WTC11 (cell line): Measurements from ENCODE around the gene SEC16B. TPM values are rescaled to one million over a fixed set of nuclear protein-coding genes. Genes with fewer than 3 reads are reported as not detected.

Experiments
- ATAC-seq: fragments of 200-7000 bp; cut with Tn5 transposase; 2 replicates; pipeline ENCODE4 v1.10.0; 2021; ENCODE audit warnings: mild to moderate bottlenecking, moderate library complexity
- CTCF ChIA-PET: fragments of 300-600 bp; sonication (Branson Sonifier 250); formaldehyde crosslinking; loops from one replicate; lab custom pipeline; 2021; ENCODE audit warnings: antibody characterized with exemption; lab: Charles Lee
- POLR2A ChIA-PET: fragments of 350-600 bp; sonication (Branson Sonifier 250); formaldehyde crosslinking; loops from one replicate; lab custom pipeline; 2021; ENCODE audit warnings: antibody characterized with exemption; lab: Charles Lee
- DNase-seq: peaks from one replicate; pipeline ENCODE4 v3.0.0; 2021; ENCODE audit warnings: low spot score
- H3K27ac Mint-ChIP-seq: 2 replicates; pipeline ENCODE4 v1.8.0; 2021; ENCODE audit warnings: mixed read lengths
- H3K27me3 Mint-ChIP-seq: 2 replicates; pipeline ENCODE4 v1.8.0; 2021; ENCODE audit warnings: low read depth, mild to moderate bottlenecking, moderate library complexity, mixed read lengths
- H3K36me3 Mint-ChIP-seq: 2 replicates; pipeline ENCODE4 v1.8.0; 2021; ENCODE audit warnings: mixed read lengths
- H3K4me1 Mint-ChIP-seq: 2 replicates; pipeline ENCODE4 v1.8.0; 2022; ENCODE audit warnings: mixed read lengths
- H3K4me3 Mint-ChIP-seq: 2 replicates; pipeline ENCODE4 v1.8.0; 2021; ENCODE audit warnings: mild to moderate bottlenecking, moderate library complexity, mixed read lengths
- H3K9me3 Mint-ChIP-seq: 2 replicates; pipeline ENCODE4 v1.8.0; 2021; ENCODE audit warnings: mixed read lengths
- ATF1 ChIP-seq: sonication (generic); formaldehyde crosslinking; IDR thresholded peaks from 2 replicates; pipeline ENCODE4 v1.8.1; 2023; ENCODE audit warnings: mild to moderate bottlenecking, moderate library complexity, missing genetic modification reagents
- CREM ChIP-seq: sonication (generic); formaldehyde crosslinking; IDR thresholded peaks from 2 replicates; pipeline ENCODE4 v1.8.1; 2022; ENCODE audit warnings: mild to moderate bottlenecking, missing genetic modification reagents, moderate library complexity
- CTCF ChIP-seq: fragments of 200-600 bp; IDR thresholded peaks from 2 replicates; pipeline ENCODE4 v1.8.0; 2022; ENCODE audit warnings: antibody characterized with exemption
- E2F5 ChIP-seq: sonication (generic); formaldehyde crosslinking; IDR thresholded peaks from 2 replicates; pipeline ENCODE4 v1.8.1; 2022; ENCODE audit warnings: mild to moderate bottlenecking, moderate library complexity, missing genetic modification reagents
- FOXJ3 ChIP-seq: sonication (generic); formaldehyde crosslinking; IDR thresholded peaks from 2 replicates; pipeline ENCODE4 v1.9.0; 2021; ENCODE audit warnings: missing genetic modification reagents, mild to moderate bottlenecking, borderline replicate concordance
- GRHL2 ChIP-seq: fragments of 250-450 bp; sonication (Bioruptor Pico); IDR thresholded peaks from 2 replicates; pipeline ENCODE4 v1.8.0; 2022; ENCODE audit warnings: mild to moderate bottlenecking, moderate library complexity; ENCODE audit not compliant: insufficient replicate concordance, severe bottlenecking
- IRF2 ChIP-seq: sonication (generic); formaldehyde crosslinking; IDR thresholded peaks from 2 replicates; pipeline ENCODE4 v1.8.0; 2022; ENCODE audit warnings: low read depth, missing genetic modification reagents, borderline replicate concordance
- NFE2L1 ChIP-seq: sonication (generic); formaldehyde crosslinking; IDR thresholded peaks from 2 replicates; pipeline ENCODE4 v1.8.1; 2023; ENCODE audit warnings: missing genetic modification reagents
- NFYB ChIP-seq: sonication (generic); formaldehyde crosslinking; conservative IDR thresholded peaks from 2 replicates; pipeline ENCODE4 v1.8.0; 2022; ENCODE audit warnings: low read depth, missing genetic modification reagents
- SMAD3 ChIP-seq: sonication (generic); formaldehyde crosslinking; IDR thresholded peaks from 2 replicates; pipeline ENCODE4 v1.8.0; 2022; ENCODE audit warnings: missing genetic modification reagents, mild to moderate bottlenecking, borderline replicate concordance
- SMAD4 ChIP-seq: sonication (generic); formaldehyde crosslinking; IDR thresholded peaks from 2 replicates; pipeline ENCODE4 v1.8.0; 2022; ENCODE audit warnings: mild to moderate bottlenecking, missing genetic modification reagents
- SP1 ChIP-seq: sonication (generic); formaldehyde crosslinking; conservative IDR thresholded peaks from 2 replicates; pipeline ENCODE4 v1.8.1; 2022; ENCODE audit warnings: missing genetic modification reagents
- STAT6 ChIP-seq: sonication (generic); formaldehyde crosslinking; conservative IDR thresholded peaks from 2 replicates; pipeline ENCODE4 v1.8.1; 2023; ENCODE audit warnings: mild to moderate bottlenecking, low read depth, missing genetic modification reagents, moderate library complexity
- ZNF121 ChIP-seq: sonication (generic); formaldehyde crosslinking; IDR thresholded peaks from 2 replicates; pipeline ENCODE4 v1.8.0; 2023; ENCODE audit warnings: missing genetic modification reagents
- ZNF317 ChIP-seq: sonication (generic); formaldehyde crosslinking; IDR thresholded peaks from 2 replicates; pipeline ENCODE4 v1.8.1; 2023; ENCODE audit warnings: low read depth, mild to moderate bottlenecking, moderate library complexity, missing genetic modification reagents, borderline replicate concordance
- ZNF416 ChIP-seq: fragments of 250-450 bp; sonication (Bioruptor Pico); IDR thresholded peaks from 2 replicates; pipeline ENCODE4 v1.9.0; 2021; ENCODE audit warnings: mild to moderate bottlenecking, inconsistent platforms
- ZNF423 ChIP-seq: fragments of 250-450 bp; sonication (Bioruptor Pico); IDR thresholded peaks from 2 replicates; pipeline ENCODE4 v2.1.2; 2022; ENCODE audit warnings: mild to moderate bottlenecking, moderate library complexity
- ZNF671 ChIP-seq: fragments of 250-450 bp; sonication (Bioruptor Pico); IDR thresholded peaks from 2 replicates; pipeline ENCODE4 v1.8.0; 2021; ENCODE audit warnings: mild to moderate bottlenecking
- total RNA-seq: library from RNA; stranded (reverse); gene quantifications from 3 replicates; pipeline ENCODE4 v1.2.3, GENCODE V29; 2021
- TF ChIP-seq, protein P1 (sequence below): sonication (generic); formaldehyde crosslinking; IDR thresholded peaks from 2 replicates; pipeline ENCODE4 v1.8.1; 2023; ENCODE audit warnings: mild to moderate bottlenecking, moderate library complexity, missing genetic modification reagents
- TF ChIP-seq, protein P2 (sequence below): sonication (generic); formaldehyde crosslinking; IDR thresholded peaks from 2 replicates; pipeline ENCODE4 v1.8.1; 2022; ENCODE audit warnings: mild to moderate bottlenecking, missing genetic modification reagents, moderate library complexity, borderline replicate concordance
- TF ChIP-seq, protein P3 (sequence below): fragments of 250-450 bp; sonication (Bioruptor Pico); IDR thresholded peaks from 2 replicates; pipeline ENCODE4 v1.8.0; 2021; ENCODE audit warnings: mild to moderate bottlenecking

SEC16B gene
- total RNA-seq, 1 experiment from 2014 or later: 0.90 TPM

- TF ChIP-seq, protein P1, sequence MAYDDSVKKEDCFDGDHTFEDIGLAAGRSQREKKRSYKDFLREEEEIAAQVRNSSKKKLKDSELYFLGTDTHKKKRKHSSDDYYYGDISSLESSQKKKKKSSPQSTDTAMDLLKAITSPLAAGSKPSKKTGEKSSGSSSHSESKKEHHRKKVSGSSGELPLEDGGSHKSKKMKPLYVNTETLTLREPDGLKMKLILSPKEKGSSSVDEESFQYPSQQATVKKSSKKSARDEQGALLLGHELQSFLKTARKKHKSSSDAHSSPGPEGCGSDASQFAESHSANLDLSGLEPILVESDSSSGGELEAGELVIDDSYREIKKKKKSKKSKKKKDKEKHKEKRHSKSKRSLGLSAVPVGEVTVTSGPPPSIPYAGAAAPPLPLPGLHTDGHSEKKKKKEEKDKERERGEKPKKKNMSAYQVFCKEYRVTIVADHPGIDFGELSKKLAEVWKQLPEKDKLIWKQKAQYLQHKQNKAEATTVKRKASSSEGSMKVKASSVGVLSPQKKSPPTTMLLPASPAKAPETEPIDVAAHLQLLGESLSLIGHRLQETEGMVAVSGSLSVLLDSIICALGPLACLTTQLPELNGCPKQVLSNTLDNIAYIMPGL: no peak
- no peak for TF ChIP-seq ZNF317
- no peak for TF ChIP-seq SMAD4 (CRISPR knock-in tag)
- no peak for TF ChIP-seq ZNF423
- TF ChIP-seq ZNF416 (CRISPR knock-in tag): no peak
- TF ChIP-seq ZNF121 (CRISPR knock-in tag): no peak
These were observed 7.3 kb upstream of the SEC16B start (continued) for GRCh38 chr1:177977141-177977540.

DNA sequence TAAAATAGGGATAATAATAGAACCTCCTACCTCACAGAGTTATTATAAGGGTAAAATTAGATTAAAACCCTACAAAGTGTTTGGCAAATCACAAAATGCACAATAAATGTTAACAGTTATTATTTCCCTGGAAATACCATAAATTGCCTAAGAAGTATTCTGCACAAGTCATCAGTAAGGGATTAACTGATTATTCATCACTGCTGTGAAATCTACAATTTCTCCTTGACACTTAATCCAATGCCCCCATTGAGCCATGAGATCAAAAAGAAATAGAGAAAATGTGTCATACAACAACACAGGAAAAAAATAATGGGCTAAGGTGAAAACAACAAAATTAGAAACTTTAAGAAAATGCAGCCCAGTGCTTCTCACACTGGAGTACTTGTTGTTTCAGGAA is 6.7 kb upstream of the SEC16B start:
- ChIA-PET POLR2A (no interaction called here), CTCF (no interaction called here)
- H3K36me3 Mint-ChIP-seq: 0 out of 2 replicates have a peak, but pooled peaks cover 3% of the 10 kb centered on the region
- H3K27ac Mint-ChIP-seq: no peak overlapping the region
- TF ChIP-seq NFE2L1 (CRISPR knock-in tag) (no peak), ZNF121 (CRISPR knock-in tag) (no peak), E2F5 (CRISPR knock-in tag) (no peak), STAT6 (no peak), CREM (CRISPR knock-in tag) (no peak), SP1 (CRISPR knock-in tag) (no peak), FOXJ3 (CRISPR knock-in tag) (no peak), NFYB (CRISPR knock-in tag) (no peak), SMAD3 (CRISPR knock-in tag) (no peak), ZNF423 (no peak), IRF2 (no peak), ATF1 (CRISPR knock-in tag) (no peak), ZNF671 (CRISPR knock-in tag) (no peak), CTCF (no peak), GRHL2 (no peak)
- TF ChIP-seq, protein P2, sequence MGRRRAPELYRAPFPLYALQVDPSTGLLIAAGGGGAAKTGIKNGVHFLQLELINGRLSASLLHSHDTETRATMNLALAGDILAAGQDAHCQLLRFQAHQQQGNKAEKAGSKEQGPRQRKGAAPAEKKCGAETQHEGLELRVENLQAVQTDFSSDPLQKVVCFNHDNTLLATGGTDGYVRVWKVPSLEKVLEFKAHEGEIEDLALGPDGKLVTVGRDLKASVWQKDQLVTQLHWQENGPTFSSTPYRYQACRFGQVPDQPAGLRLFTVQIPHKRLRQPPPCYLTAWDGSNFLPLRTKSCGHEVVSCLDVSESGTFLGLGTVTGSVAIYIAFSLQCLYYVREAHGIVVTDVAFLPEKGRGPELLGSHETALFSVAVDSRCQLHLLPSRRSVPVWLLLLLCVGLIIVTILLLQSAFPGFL: no peak
- TF ChIP-seq, protein P3, sequence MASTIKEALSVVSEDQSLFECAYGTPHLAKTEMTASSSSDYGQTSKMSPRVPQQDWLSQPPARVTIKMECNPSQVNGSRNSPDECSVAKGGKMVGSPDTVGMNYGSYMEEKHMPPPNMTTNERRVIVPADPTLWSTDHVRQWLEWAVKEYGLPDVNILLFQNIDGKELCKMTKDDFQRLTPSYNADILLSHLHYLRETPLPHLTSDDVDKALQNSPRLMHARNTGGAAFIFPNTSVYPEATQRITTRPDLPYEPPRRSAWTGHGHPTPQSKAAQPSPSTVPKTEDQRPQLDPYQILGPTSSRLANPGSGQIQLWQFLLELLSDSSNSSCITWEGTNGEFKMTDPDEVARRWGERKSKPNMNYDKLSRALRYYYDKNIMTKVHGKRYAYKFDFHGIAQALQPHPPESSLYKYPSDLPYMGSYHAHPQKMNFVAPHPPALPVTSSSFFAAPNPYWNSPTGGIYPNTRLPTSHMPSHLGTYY: no peak
- TF ChIP-seq, protein P1: no peak
- peaks cover 28% of the 10 kb centered on the region for H3K9me3 Mint-ChIP-seq
- H3K27me3 Mint-ChIP-seq: no peaks in the 10 kb centered on the region
- ATAC-seq: no peak
- no peak for DNase-seq
- H3K4me3 Mint-ChIP-seq: no peak overlapping the region
- H3K4me1 Mint-ChIP-seq: no peaks in the 10 kb centered on the region
